Liver (tissue), 9 donors: ENCODE measurements around the gene LYSET. TPM values are rescaled to one million over a fixed set of nuclear protein-coding genes. Genes with fewer than 3 reads are reported as not detected.

Experiments
- DNase-seq: peaks from one replicate; pipeline ENCODE4 v3.0.0-alpha.2; 2017; ENCODE audit warnings: low spot score
- H3K27ac ChIP-seq, 2 donors: one replicate each; pipeline ENCODE4 v1.7.0; 2013; ENCODE audit warnings: inconsistent platforms in 2 of 2, low read length in 2 of 2, control low read depth in 1 of 2, low read depth in 1 of 2, mild to moderate bottlenecking in 1 of 2
- H3K27me3 ChIP-seq, 4 donors: one replicate each; pipeline versions ENCODE4 v1.6.1 to v1.7.0; 2013; ENCODE audit warnings: low read length in 3 of 4, inconsistent platforms in 1 of 4, mild to moderate bottlenecking in 1 of 4, moderate library complexity in 1 of 4; ENCODE audit not compliant: control insufficient read depth in 4 of 4, insufficient read depth in 4 of 4
- H3K36me3 ChIP-seq, 4 donors: one replicate each; pipeline versions ENCODE4 v1.6.1 to v1.7.0; 2013; ENCODE audit warnings: low read length in 3 of 4, mild to moderate bottlenecking in 3 of 4, low read depth in 1 of 4, moderate library complexity in 1 of 4; ENCODE audit not compliant: control insufficient read depth in 4 of 4, insufficient read depth in 3 of 4
- H3K4me1 ChIP-seq, 4 donors: one replicate each; pipeline versions ENCODE4 v1.6.1 to v1.7.0; 2013; ENCODE audit warnings: low read length in 3 of 4, mild to moderate bottlenecking in 3 of 4, moderate library complexity in 1 of 4; ENCODE audit not compliant: control insufficient read depth in 4 of 4, insufficient read depth in 4 of 4
- H3K4me3 ChIP-seq, 3 donors: one replicate each; pipeline versions ENCODE4 v1.6.1 to v1.7.0; 2013; ENCODE audit warnings: low read length in 3 of 3, control low read depth in 1 of 3, low read depth in 1 of 3, mild to moderate bottlenecking in 1 of 3
- H3K9ac ChIP-seq, 2 donors: one replicate each; pipeline ENCODE4 v1.7.0; 2013; ENCODE audit warnings: low read length in 2 of 2, mild to moderate bottlenecking in 2 of 2, moderate library complexity in 2 of 2, control low read depth in 1 of 2, low read depth in 1 of 2
- H3K9me3 ChIP-seq, 4 donors: one replicate each; pipeline versions ENCODE4 v1.6.1 to v1.7.0; 2013; ENCODE audit warnings: low read length in 3 of 4; ENCODE audit not compliant: control insufficient read depth in 4 of 4
- EGR1 ChIP-seq, 2 donors: IDR thresholded peaks; 2 replicates each; pipeline ENCODE4 v1.6.1; 2016 to 2018; ENCODE audit warnings: antibody characterized with exemption in 2 of 2, low read depth in 2 of 2
- FOXA1 ChIP-seq: IDR thresholded peaks from 2 replicates; pipeline ENCODE4 v1.6.1; 2016; ENCODE audit warnings: antibody characterized with exemption
- FOXA2 ChIP-seq: IDR thresholded peaks from 2 replicates; pipeline ENCODE4 v1.6.1; 2016; ENCODE audit warnings: antibody characterized with exemption
- GABPA ChIP-seq, 2 donors: IDR thresholded peaks in 1 of 2; conservative IDR thresholded peaks in 1 of 2; 2 replicates each; pipeline ENCODE4 v1.6.1; 2016; ENCODE audit warnings: antibody characterized with exemption in 2 of 2, mild to moderate bottlenecking in 1 of 2, moderate library complexity in 1 of 2
- HNF4G ChIP-seq: IDR thresholded peaks from 2 replicates; pipeline ENCODE4 v1.6.1; 2016; ENCODE audit warnings: antibody characterized with exemption
- JUND ChIP-seq, 2 donors: IDR thresholded peaks; 2 replicates each; pipeline ENCODE4 v1.6.1; 2016; ENCODE audit warnings: antibody characterized with exemption in 2 of 2
- RAD21 ChIP-seq, 2 donors: IDR thresholded peaks; 2 replicates each; pipeline ENCODE4 v1.6.1; 2016; ENCODE audit warnings: antibody characterized with exemption in 2 of 2, mild to moderate bottlenecking in 2 of 2
- REST ChIP-seq: IDR thresholded peaks from 2 replicates; pipeline ENCODE4 v1.6.1; 2016; ENCODE audit warnings: antibody characterized with exemption, mild to moderate bottlenecking
- SP1 ChIP-seq: IDR thresholded peaks from 2 replicates; pipeline ENCODE4 v1.6.1; 2018; ENCODE audit warnings: antibody characterized with exemption, mild to moderate bottlenecking
- TAF1 ChIP-seq: conservative IDR thresholded peaks from 2 replicates; pipeline ENCODE4 v1.6.1; 2016; ENCODE audit warnings: antibody characterized with exemption, mild to moderate bottlenecking
- YY1 ChIP-seq: IDR thresholded peaks from 2 replicates; pipeline ENCODE4 v1.6.1; 2016; ENCODE audit warnings: antibody characterized with exemption, mild to moderate bottlenecking
- ZBTB33 ChIP-seq: IDR thresholded peaks from 2 replicates; pipeline ENCODE4 v1.6.1; 2016; ENCODE audit warnings: antibody characterized with exemption
- WGBS: extraction: QIAGEN DNeasy Blood & Tissue Kit; methylation state at CpG from one replicate; pipeline ENCODE4 v1.1.7; 2013; 5-methylcytosine and 5-hydroxymethylcytosine counted together
- polyA plus RNA-seq, 2 donors: library from polyadenylated mRNA; stranded (reverse) in 1 of 2; unstranded in 1 of 2; fragments of 200-250 nt in 1 of 2; fragments of >200 nt in 1 of 2; fragmentation: Nextera tagmentation in 1 of 2; extraction: Ambion mirVana in 1 of 2; gene quantifications; one replicate each; pipeline versions ENCODE4 v1.2.1 to v1.2.3, GENCODE V29; 2013 to 2015
- total RNA-seq, 2 donors: library from RNA; depleted of rRNA; stranded (reverse); fragments of >200 nt; gene quantifications; one replicate each; pipeline ENCODE4 v1.2.3, GENCODE V29; 2014
- TF ChIP-seq, protein P1 (sequence below): IDR thresholded peaks from 2 replicates; pipeline ENCODE4 v1.6.1; 2016; ENCODE audit warnings: antibody characterized with exemption
- TF ChIP-seq, protein P2 (sequence below): IDR thresholded peaks from 2 replicates; pipeline ENCODE4 v1.6.1; 2016; ENCODE audit warnings: antibody characterized with exemption
- TF ChIP-seq, protein P3 (sequence below): fragments of 150-350 bp; IDR thresholded peaks from 2 replicates; pipeline ENCODE4 v1.5.1; 2017; ENCODE audit warnings: improper control_type of control experiment, low read depth, low read length; ENCODE audit not compliant: missing input control
- donor health status: healthy.
- donor health status: healthy.
- donor health status: healthy.
- donor health status: healthy.
- donor health status: healthy.

The LYSET gene
- total and polyA plus RNA-seq, 4 donors, result 5.6 to 13.4 (median 6.5) TPM

DNA sequence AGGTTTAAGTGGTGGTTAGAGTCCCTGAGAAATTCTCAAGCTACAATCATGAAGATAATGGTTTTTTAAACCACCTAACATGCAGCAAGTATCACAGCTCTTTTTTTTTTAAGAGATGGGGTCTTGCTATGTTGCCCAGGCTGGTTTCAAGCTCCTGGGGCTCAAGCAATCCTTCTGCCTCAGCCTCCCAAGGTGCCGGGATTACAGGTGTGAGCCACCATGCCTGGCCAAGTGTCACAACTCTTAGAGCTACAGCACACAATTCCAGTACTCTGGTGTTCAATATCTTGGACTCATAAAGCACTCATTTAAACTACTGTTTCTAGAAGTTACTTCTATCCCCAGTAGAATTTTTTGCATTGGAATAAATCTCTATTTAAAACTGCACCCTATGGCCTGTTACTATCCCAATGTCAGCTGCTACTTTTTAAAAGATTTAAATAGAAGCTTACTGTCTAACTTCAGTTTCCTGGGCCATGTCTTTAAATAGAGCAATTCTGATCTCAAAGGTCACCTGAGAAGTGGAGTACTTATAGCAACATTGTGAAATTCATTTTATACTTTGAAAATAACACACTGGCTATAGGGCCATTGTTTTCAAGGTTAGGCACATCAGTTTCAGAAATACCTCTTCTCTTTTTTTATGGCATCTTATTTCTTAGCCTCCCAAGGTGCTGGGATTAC, 10.3 kb downstream of the LYSET start:
- Histone ChIP-seq H3K36me3 (no peaks in the 10 kb centered on the region), H3K4me3 (no peak overlapping the region), H3K9me3 (no peaks in the 10 kb centered on the region), H3K27me3 (no peaks in the 10 kb centered on the region), H3K27ac (no peak overlapping the region), H3K9ac (no peak overlapping the region), H3K4me1 (no peaks in the 10 kb centered on the region)
- WGBS, result 90% methylated on average over 1 of the region's 1 CpG
- no peak for DNase-seq
- TF ChIP-seq JUND (IDR thresholded peaks at IDR 0.05) (no peak), REST (no peak), RAD21 (IDR thresholded peaks at IDR 0.05) (no peak), HNF4G (no peak), GABPA (IDR thresholded peaks at IDR 0.05 in 1 of 2, conservative IDR thresholded peaks at IDR 0.05 in 1 of 2) (no peak), FOXA2 (no peak), SP1 (no peak), ZBTB33 (no peak), EGR1 (IDR thresholded peaks at IDR 0.05; ENCODE audit: low read depth in 2 of 2) (no peak), FOXA1 (no peak), YY1 (no peak), TAF1 (no peak)
- TF ChIP-seq, protein P1, sequence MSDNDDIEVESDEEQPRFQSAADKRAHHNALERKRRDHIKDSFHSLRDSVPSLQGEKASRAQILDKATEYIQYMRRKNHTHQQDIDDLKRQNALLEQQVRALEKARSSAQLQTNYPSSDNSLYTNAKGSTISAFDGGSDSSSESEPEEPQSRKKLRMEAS, result no peak
- TF ChIP-seq, protein P2, sequence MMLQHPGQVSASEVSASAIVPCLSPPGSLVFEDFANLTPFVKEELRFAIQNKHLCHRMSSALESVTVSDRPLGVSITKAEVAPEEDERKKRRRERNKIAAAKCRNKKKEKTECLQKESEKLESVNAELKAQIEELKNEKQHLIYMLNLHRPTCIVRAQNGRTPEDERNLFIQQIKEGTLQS, result no peak
- TF ChIP-seq, protein P3, sequence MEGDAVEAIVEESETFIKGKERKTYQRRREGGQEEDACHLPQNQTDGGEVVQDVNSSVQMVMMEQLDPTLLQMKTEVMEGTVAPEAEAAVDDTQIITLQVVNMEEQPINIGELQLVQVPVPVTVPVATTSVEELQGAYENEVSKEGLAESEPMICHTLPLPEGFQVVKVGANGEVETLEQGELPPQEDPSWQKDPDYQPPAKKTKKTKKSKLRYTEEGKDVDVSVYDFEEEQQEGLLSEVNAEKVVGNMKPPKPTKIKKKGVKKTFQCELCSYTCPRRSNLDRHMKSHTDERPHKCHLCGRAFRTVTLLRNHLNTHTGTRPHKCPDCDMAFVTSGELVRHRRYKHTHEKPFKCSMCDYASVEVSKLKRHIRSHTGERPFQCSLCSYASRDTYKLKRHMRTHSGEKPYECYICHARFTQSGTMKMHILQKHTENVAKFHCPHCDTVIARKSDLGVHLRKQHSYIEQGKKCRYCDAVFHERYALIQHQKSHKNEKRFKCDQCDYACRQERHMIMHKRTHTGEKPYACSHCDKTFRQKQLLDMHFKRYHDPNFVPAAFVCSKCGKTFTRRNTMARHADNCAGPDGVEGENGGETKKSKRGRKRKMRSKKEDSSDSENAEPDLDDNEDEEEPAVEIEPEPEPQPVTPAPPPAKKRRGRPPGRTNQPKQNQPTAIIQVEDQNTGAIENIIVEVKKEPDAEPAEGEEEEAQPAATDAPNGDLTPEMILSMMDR, result no peak

- Histone ChIP-seq H3K36me3 (no peaks in the 10 kb centered on the region), H3K4me3 (no peak overlapping the region), H3K27ac (no peak overlapping the region), H3K4me1 (no peaks in the 10 kb centered on the region), H3K27me3 (no peaks in the 10 kb centered on the region), H3K9me3 (no peaks in the 10 kb centered on the region), H3K9ac (no peak overlapping the region)
- TF ChIP-seq, protein P2, result no peak
- TF ChIP-seq ZBTB33 (no peak), YY1 (no peak), RAD21 (IDR thresholded peaks at IDR 0.05) (no peak), FOXA2 (no peak), SP1 (no peak), JUND (IDR thresholded peaks at IDR 0.05) (no peak)
- 98% methylated on average over 4 of the region's 4 CpGs for WGBS
- no peak for DNase-seq
Observed at GRCh38 chr14:93199031-93199430, 13.9 kb downstream of the LYSET start.
